Calu3 (cell line): ENCODE measurements around the gene DNAH5. TPM values are rescaled to one million over a fixed set of nuclear protein-coding genes. Genes with fewer than 3 reads are reported as not detected.

ENCODE experiments used
- Bru-seq: library from RNA; stranded (reverse); fragments of 400-500 nt; gene quantifications from one replicate; lab custom pipeline; 2021; lab: Mats Ljungman, UMichigan
- BruChase-seq, 2 experiments: library from RNA; stranded (reverse); fragments of 400-500 nt; gene quantifications; one replicate each; lab custom pipeline; 2021; lab: Mats Ljungman, UMichigan
- BruUV-seq: library from RNA; stranded (reverse); fragments of 400-500 nt; replicated peaks from 2 replicates; lab custom pipeline; 2021; lab: Mats Ljungman, UMichigan
- CTCF ChIA-PET: fragments of 300-600 bp; sonication (Branson Sonifier 250); formaldehyde crosslinking; loops from one replicate; lab custom pipeline; 2022; ENCODE audit warnings: antibody characterized with exemption; lab: Charles Lee
- DNase-seq: peaks from one replicate; pipeline ENCODE4 v3.0.0; 2022
- H3K27ac Mint-ChIP-seq: one replicate; pipeline ENCODE4 v1.8.0; 2022; ENCODE audit warnings: mixed read lengths; ENCODE audit not compliant: unreplicated experiment
- H3K27me3 Mint-ChIP-seq: one replicate; pipeline ENCODE4 v1.8.0; 2022; ENCODE audit warnings: mixed read lengths; ENCODE audit not compliant: unreplicated experiment
- H3K36me3 Mint-ChIP-seq: one replicate; pipeline ENCODE4 v1.8.0; 2022; ENCODE audit warnings: mild to moderate bottlenecking, moderate library complexity, mixed read lengths; ENCODE audit not compliant: insufficient read depth, unreplicated experiment
- H3K4me1 Mint-ChIP-seq: one replicate; pipeline ENCODE4 v1.8.0; 2022; ENCODE audit warnings: mild to moderate bottlenecking, low read depth, mixed read lengths; ENCODE audit not compliant: unreplicated experiment
- H3K4me3 Mint-ChIP-seq: one replicate; pipeline ENCODE4 v1.8.0; 2022; ENCODE audit warnings: mild to moderate bottlenecking, low read depth, moderate library complexity, mixed read lengths; ENCODE audit not compliant: unreplicated experiment
- H3K9me3 Mint-ChIP-seq: one replicate; pipeline ENCODE4 v1.8.0; 2022; ENCODE audit warnings: low read depth, mixed read lengths; ENCODE audit not compliant: unreplicated experiment
- CTCF ChIP-seq: fragments of 200-600 bp; IDR thresholded peaks from one replicate; pipeline ENCODE4 v1.8.0; 2022; ENCODE audit warnings: antibody characterized with exemption; ENCODE audit not compliant: unreplicated experiment
- intact Hi-C: fragments of 100-400 bp; cut with micrococcal nuclease; formaldehyde crosslinking; loops from one replicate; pipeline ENCODE4 v1.10.0; 2022; ENCODE audit not compliant: unreplicated experiment
- long read RNA-seq: library from polyadenylated mRNA; stranded (forward); transcript quantifications from one replicate; pipeline ENCODE4 v2.0.0, GENCODE V29; 2022
- total RNA-seq: library from RNA; stranded (reverse); gene quantifications from 2 replicates; pipeline ENCODE4 v1.2.3, GENCODE V29; 2022

The DNAH5 gene
- total RNA-seq (4.2 and 5.8 TPM in 2 replicates), Bru-seq, nascent RNA (percentile 49 among the genes with signal in this experiment), BruChase-seq, experiment 1, labeled RNA remaining after a 6-hour chase (percentile 40 among the genes with signal in this experiment), BruChase-seq, experiment 2, labeled RNA remaining after a 2-hour chase (percentile 45 among the genes with signal in this experiment)
- long read RNA-seq, partial matches to known transcripts = 1 of 2 reads
- long read RNA-seq, other reads (novel, unspliced or antisense) = 1 of 2 reads

GRCh38 chr5:13944560-13945199, at the start of gene DNAH5:
Gene DNAH5, minus strand, starts transcription at chr5:13944688. Its CDS starts 250 bp downstream, at chr5:13944438.
- intact Hi-C loops = no loop called here

GRCh38 chr5:13993926-13994325, 49.4 kb upstream of the DNAH5 start:
- peaks cover 5% of the 10 kb centered on the region for H3K9me3 Mint-ChIP-seq
- BruUV-seq = no TSS peak
- H3K27me3 Mint-ChIP-seq = no peaks in the 10 kb centered on the region
- TF ChIP-seq CTCF = no peak
- no peak overlapping the region for H3K4me3 Mint-ChIP-seq
- DNase-seq = no peak
- H3K36me3 Mint-ChIP-seq = no peaks in the 10 kb centered on the region
- no peak overlapping the region for H3K27ac Mint-ChIP-seq
- intact Hi-C loops = no loop called here
- H3K4me1 Mint-ChIP-seq = peaks cover 35% of the 10 kb centered on the region
- CTCF ChIA-PET = no interaction called here

More at GRCh38 chr5:13944560-13945199, at the start of gene DNAH5:
- Mint-ChIP-seq H3K4me3 (no peak within 1 kb of the TSS), H3K27me3 (no peaks in the 10 kb centered on the region), H3K9me3 (no peaks in the 10 kb centered on the region), H3K36me3 (no peaks in the 10 kb centered on the region), H3K4me1 (no peaks in the 10 kb centered on the region), H3K27ac (no peak within 1 kb of the TSS)
- DNase-seq = no peak
- no peak for TF ChIP-seq CTCF
- no TSS peak for BruUV-seq
- CTCF ChIA-PET = no interaction called here

- no peak for DNase-seq
- Mint-ChIP-seq H3K4me3 (no peak overlapping the region), H3K27me3 (no peaks in the 10 kb centered on the region), H3K36me3 (no peaks in the 10 kb centered on the region), H3K4me1 (peaks cover 39% of the 10 kb centered on the region), H3K9me3 (peaks cover 5% of the 10 kb centered on the region), H3K27ac (no peak overlapping the region)
- CTCF ChIA-PET = interaction anchor here (0.9 to 1.6 kb wide), 2 partner anchors 15 to 153 kb away, joined by 3 to 4 read pairs; no protein-coding TSS in a partner anchor
- TF ChIP-seq CTCF = no peak
- BruUV-seq = no TSS peak
- intact Hi-C loops = no loop called here
Measured at GRCh38 chr5:13992795-13993194, 48.3 kb upstream of the DNAH5 start.

- Mint-ChIP-seq H3K27ac (no peak overlapping the region), H3K4me3 (no peak overlapping the region), H3K4me1 (peaks cover 44% of the 10 kb centered on the region), H3K36me3 (no peaks in the 10 kb centered on the region), H3K9me3 (no peaks in the 10 kb centered on the region), H3K27me3 (no peaks in the 10 kb centered on the region)
- CTCF ChIA-PET = interaction anchor here (1.6 kb wide), 1 partner anchor 14 kb away, joined by 3 read pairs; no protein-coding TSS in a partner anchor
- DNase-seq = no peak
- BruUV-seq = no TSS peak
- intact Hi-C loops = no loop called here
- no peak for TF ChIP-seq CTCF
Measured at GRCh38 chr5:13991365-13991764, 46.9 kb upstream of the DNAH5 start.
